Choroid plexus epithelial cell (primary cell): Measurements from ENCODE around the gene IAH1.

ENCODE experiments used
- DNase-seq: peaks from one replicate; pipeline ENCODE4 v3.0.0-alpha.2; 2010; ENCODE audit warnings: low read depth
- H3K4me3 ChIP-seq: 2 replicates; pipeline ENCODE4 v1.5.1; 2011; ENCODE audit warnings: low read depth, mild to moderate bottlenecking, control low read depth, low read length, moderate library complexity
- CTCF ChIP-seq: conservative IDR thresholded peaks from 2 replicates; pipeline ENCODE4 v1.5.1; 2011; ENCODE audit warnings: low read depth, mild to moderate bottlenecking, control low read depth, inconsistent platforms, low read length, moderate library complexity

The IAH1 gene

GRCh38 chr2:9441556-9441955 lies 32.8 kb upstream of the IAH1 start:
- TF ChIP-seq CTCF = no peak
- no peak for DNase-seq

GRCh38 chr2:9443526-9443925 lies 30.8 kb upstream of the IAH1 start:
- DNase-seq = no peak
- TF ChIP-seq CTCF = no peak
- no peak overlapping the region for H3K4me3 ChIP-seq

More at GRCh38 chr2:9441556-9441955, 32.8 kb upstream of the IAH1 start:
- no peak overlapping the region for H3K4me3 ChIP-seq

- no peak for TF ChIP-seq CTCF
Measured at GRCh38 chr2:9445089-9445488, 29.3 kb upstream of the IAH1 start.

GRCh38 chr2:9451231-9451630 lies 23.1 kb upstream of the IAH1 start:
- no peak for TF ChIP-seq CTCF
- no peak overlapping the region for H3K4me3 ChIP-seq
- no peak for DNase-seq

More at GRCh38 chr2:9445089-9445488, 29.3 kb upstream of the IAH1 start:
- no peak for DNase-seq
- no peak overlapping the region for H3K4me3 ChIP-seq

- DNase-seq = no peak
- no peak overlapping the region for H3K4me3 ChIP-seq
- TF ChIP-seq CTCF = no peak
Measured at GRCh38 chr2:9460441-9461017, 13.8 kb upstream of the IAH1 start.

GRCh38 chr2:9461079-9461478 lies 13.3 kb upstream of the IAH1 start:
- TF ChIP-seq CTCF = no peak
- DNase-seq = no peak
- H3K4me3 ChIP-seq = no peak overlapping the region

- no peak for TF ChIP-seq CTCF
- no peak overlapping the region for H3K4me3 ChIP-seq
- no peak for DNase-seq
Measured at GRCh38 chr2:9462313-9462712, 12.0 kb upstream of the IAH1 start.
